ENCODE data around the gene C5.
"Not testable (repeated sequence)": the region's sequence is repeated elsewhere in the genome, so short reads cannot be mapped to it uniquely, and the experiment has no call there.

The C5 gene

GRCh38 chr9:121048175-121048574 lies 1.9 kb downstream of the C5 start:
- no peak for DNase-seq

- no peak for DNase-seq
These were observed 11.3 kb downstream of the C5 start for GRCh38 chr9:121038804-121039203.

- no peak for DNase-seq
These were observed 11.7 kb downstream of the C5 start for GRCh38 chr9:121038362-121038761.

- DNase-seq, result not testable (repeated sequence)
These were observed 14.4 kb downstream of the C5 start for GRCh38 chr9:121035717-121036116.

- no peak for DNase-seq
These were observed 15.5 kb downstream of the C5 start for GRCh38 chr9:121034529-121034928.

DNA sequence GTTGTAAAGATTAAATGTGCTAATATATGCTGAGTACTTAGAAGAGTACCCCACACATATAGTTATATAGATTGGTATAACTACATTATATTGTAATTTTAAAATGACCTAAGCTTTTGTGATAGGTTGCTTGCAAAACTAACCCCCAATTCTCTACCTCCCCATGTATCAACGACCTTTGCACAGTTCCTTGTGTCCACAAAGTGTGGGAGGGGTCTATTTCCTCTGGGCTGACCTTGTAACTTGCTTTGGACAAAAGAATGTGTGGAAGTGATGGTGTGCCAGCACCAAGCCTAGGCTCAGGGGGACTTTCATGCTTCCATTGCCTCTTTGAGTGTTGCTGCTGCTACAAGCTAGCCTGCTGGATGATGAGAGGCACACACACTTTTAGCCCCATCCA lies 20.6 kb downstream of the C5 start:
- DNase-seq, result no peak

DNA sequence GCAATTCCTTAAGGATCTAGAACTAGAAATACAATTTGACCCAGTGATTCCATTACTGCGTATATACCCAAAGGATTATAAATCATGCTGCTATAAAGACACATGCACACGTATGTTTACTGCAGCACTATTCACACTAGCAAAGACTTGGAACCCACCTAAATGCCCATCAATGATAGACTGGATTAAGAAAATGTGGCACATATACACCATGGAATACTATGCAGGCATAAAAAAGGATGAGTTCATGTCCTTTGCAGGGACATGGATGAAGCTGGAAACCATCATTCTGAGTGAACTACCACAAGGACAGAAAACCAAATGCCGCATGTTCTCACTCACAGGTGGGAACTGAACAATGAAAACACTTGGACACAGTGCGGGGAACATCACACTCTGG lies 21.8 kb downstream of the C5 start:
- DNase-seq, result not testable (repeated sequence)

- no peak for DNase-seq
These were observed 23.3 kb downstream of the C5 start for GRCh38 chr9:121026768-121027167.

- no peak for DNase-seq
These were observed 23.8 kb downstream of the C5 start for GRCh38 chr9:121026260-121026691.

DNA sequence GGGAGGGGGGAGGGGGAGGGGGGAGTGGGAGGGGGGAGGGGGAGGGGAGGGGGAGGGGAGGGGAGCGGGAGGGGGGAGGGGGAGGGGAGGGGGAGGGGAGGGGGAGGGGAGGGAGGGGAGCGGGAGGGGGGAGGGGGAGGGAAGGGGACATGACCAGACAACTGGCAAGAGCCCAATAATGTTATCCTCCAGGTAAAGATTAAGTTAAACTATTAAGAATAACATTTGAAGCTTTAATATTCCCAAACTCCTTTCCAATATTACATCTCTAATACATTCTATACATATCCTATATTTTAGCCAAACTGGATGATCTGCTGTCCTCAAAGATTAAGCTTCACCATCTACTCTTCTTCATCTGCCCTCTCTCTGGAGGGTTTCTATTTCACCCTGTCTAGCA lies 25.8 kb downstream of the C5 start:
- no peak for DNase-seq

DNA sequence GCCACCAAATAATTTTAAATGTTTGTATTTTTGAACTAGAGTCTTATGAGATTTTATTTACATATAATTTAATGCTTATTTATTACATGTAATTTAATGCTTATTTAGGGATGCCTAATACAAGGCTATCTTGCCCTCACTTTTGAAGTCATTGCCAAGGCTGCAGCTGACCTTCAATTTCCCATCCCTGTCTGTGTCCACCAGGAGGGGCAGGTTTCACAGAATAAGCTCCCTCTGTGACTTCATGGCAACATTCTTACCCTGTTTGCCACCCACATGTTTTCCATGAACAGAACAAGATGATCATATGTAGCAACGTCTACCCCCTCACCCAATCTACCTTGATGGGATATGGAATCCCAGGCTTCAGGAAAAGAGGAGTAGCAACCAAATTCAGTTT lies 27.0 kb downstream of the C5 start:
- no peak for DNase-seq

GRCh38 chr9:121021301-121021700 lies 28.8 kb downstream of the C5 start:
- no peak for DNase-seq

- no peak for DNase-seq
These were observed 30.8 kb downstream of the C5 start for GRCh38 chr9:121019273-121019672.

DNA sequence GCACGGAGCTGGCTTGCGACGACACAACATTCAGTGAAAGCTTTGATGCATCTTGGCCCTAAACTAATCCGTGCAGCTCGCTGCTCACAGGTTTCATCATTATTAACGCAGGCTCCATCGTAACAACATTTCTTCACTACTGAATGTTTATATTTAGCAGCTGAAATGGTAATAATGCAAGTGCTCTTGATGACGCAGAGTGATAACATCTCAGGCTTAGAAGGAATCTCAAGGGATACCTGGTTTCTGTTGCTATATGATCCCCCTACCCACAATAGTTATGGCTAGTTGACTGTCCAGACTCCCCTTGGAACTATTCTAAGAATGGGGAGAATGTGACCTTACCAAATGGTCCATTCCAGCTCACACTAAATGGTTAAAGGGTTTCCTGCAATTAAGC lies 36.2 kb downstream of the C5 start:
- DNase-seq, result no peak

GRCh38 chr9:121009650-121010049 lies 40.4 kb downstream of the C5 start:
- DNase-seq, result no peak

- no peak for DNase-seq
These were observed 50.8 kb downstream of the C5 start for GRCh38 chr9:120999317-120999716.

- no peak for DNase-seq
These were observed 52.0 kb downstream of the C5 start for GRCh38 chr9:120998111-120998510.

- no peak for DNase-seq
These were observed 52.6 kb downstream of the C5 start for GRCh38 chr9:120997502-120997901.

GRCh38 chr9:120996409-120996808 lies 53.7 kb downstream of the C5 start:
- DNase-seq, result no peak

- no peak for DNase-seq
These were observed 61.0 kb downstream of the C5 start for GRCh38 chr9:120989065-120989464.

DNA sequence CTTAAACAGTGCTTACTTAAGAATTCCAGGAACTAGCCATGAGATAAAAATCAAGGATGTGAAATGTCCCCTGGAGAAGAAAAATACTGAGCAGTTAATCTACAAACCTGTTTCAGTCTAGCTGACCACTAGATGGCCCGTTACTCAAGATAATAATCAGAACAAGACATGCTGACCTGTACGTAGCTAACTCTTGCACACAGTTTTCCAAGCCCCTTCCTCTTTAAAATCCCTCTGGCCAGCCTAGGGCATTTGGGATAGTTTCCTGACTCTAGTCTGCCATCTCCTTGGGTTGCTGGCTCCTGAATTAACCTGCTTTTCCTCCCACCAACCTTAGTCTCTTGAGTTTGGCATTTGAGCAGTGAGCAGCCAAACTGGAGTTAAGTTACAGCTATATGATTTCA lies 64.3 kb downstream of the C5 start:
- no peak for DNase-seq

DNA sequence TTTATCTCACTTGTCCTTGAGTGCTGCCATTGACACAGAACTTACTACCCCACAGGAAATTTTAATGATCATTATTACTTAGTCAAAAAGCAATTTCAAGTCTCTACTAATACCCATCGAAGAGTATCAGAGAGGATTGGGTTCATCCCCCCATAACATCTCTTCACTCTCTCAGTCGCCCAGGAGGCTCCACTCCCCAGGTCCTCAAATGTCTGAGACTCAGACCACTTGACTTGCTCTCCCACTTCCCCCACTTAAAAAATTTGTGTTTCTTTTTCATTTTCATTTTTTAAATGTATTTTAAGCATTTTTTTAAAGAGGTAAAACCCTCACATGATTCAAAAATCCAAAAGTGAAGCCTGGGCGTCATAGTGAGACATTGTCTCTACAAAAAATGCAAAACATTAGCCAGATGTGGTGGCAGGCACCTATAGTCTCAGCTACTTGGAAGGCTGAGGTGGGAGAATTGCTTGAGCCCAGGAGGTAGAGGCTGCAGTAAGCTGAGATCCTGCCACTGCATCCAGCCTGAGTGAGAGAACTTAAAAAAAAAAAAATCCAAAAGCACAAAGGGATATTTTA lies 66.7 kb downstream of the C5 start:
- no peak for DNase-seq

GRCh38 chr9:120982836-120983235 lies 67.2 kb downstream of the C5 start:
- no peak for DNase-seq

GRCh38 chr9:120980951-120981350 lies 69.1 kb downstream of the C5 start:
- no peak for DNase-seq

DNA sequence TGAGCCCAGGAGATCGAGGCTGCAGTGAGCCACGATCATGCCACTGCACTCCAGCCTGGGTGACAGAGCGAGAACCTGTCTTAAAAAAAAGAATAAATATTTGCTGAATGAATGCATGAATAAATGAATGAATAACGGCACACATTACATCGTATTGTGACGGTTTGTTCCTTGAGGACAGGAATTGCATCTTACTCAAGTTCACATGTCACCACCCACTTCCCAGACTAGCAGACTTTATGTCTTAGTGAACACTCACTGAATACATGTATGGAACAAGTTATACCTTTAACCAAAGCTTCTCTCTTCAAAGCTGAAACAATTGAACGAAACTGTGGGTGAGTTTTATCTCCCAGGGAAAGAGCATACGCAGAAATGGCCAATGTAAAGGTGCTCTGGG lies 70.3 kb downstream of the C5 start:
- no peak for DNase-seq

GRCh38 chr9:120978987-120979386 lies 71.1 kb downstream of the C5 start:
- DNase-seq, result no peak

Measured in CD4-positive, alpha-beta T cell treated with Interleukin-6 for 4 hours (primary cell).